NCI-H526 (cell line): ENCODE measurements around the gene SMARCB1.
"Not testable (repeated sequence)": the region's sequence is repeated elsewhere in the genome, so short reads cannot be mapped to it uniquely, and the experiment has no call there.

ENCODE experiments used
- DNase-seq, 2 experiments: peaks; one replicate each; lab custom pipeline; 2025; lab: John Stamatoyannopoulos, UW

The SMARCB1 gene

DNA sequence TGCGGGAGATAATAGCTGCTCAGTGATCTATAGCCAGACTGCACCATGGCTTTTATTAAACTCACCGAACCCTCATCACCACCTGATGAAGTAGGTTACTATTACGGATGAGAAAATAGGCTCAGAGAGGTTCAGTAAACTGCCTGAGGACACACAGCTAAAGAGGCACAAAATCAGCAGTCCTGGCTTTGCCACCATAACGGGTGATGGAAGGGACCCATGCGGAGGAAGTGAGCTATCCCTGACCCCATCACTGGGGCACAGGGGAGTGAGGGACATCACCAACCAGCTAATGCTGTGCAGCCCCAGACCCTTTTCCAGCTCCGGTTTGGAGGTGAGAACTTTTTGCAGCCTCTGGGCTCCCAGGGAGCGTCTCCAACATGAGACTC lies 59.3 kb downstream of the SMARCB1 start:
- no peak for DNase-seq

DNA sequence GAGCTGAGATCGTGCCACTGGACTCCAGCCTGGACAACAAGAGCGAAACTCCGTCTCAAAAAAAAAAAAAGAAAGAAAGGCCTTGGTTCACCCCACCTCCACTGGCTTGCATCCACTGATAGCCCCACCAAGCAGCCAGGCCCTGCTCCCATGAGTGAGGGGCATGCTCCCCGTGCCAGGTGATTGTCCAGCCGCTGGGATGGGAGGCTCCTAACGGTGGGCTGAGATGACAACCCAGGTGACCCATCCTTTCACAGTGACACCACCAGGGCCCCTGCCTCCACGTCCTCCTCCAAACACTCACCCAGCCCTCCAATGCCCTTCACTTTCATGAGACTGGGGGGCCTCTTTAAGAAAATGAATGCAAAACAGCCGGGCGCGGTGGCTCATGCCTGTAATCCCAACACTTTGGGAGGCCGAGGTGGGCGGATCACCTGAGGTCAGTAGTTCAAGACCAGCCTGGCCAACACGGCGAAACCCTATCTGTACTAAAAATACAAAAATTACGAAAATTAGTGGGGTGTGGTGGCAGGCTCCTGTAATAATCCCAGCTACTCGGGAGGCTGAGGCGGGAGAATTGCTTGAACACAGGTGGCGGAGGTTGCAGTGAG lies 60.6 kb downstream of the SMARCB1 start:
- DNase-seq: no peak

DNA sequence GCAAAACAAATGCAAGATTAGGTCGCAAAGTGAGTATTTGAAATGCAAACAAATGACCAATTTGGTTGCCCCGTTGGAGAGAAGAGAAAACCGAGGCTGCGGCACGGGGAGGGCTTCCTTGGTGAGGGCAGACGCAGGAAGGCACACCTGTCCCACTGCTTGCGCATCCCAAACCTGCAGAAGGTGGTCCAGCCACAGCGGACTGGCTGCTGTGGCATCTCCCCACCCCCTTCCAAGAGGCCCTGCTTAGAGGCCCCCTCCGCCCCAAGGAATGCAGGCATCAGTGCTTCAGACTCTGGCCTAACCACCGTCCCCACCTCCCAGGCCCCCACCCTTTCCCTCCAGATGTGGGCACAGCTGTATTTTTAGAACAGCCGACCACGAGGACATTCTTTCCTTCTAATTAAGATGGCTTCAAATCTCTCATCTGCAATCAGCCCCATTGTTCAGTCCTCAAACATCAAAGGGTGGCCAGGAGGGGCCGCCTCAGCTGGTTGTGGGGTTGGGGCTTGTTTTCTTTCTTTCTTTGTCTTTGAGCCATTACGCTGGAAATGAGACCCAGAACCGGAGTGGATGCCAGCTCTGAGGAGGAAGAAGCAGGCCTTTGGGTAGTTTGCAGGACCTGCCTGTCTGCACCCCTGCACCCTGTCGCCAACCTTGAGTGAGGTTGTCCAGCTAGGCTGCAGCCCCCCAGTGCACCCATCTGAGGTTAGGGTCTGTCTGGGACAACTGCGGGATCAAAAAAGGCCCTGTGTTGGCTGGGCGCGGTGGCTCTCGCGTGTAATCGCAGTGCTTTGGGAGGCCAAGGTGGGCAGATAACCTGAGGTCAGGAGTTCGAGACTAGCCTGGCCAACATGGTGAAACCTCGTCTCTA lies 61.5 kb downstream of the SMARCB1 start:
- no peak for DNase-seq

DNA sequence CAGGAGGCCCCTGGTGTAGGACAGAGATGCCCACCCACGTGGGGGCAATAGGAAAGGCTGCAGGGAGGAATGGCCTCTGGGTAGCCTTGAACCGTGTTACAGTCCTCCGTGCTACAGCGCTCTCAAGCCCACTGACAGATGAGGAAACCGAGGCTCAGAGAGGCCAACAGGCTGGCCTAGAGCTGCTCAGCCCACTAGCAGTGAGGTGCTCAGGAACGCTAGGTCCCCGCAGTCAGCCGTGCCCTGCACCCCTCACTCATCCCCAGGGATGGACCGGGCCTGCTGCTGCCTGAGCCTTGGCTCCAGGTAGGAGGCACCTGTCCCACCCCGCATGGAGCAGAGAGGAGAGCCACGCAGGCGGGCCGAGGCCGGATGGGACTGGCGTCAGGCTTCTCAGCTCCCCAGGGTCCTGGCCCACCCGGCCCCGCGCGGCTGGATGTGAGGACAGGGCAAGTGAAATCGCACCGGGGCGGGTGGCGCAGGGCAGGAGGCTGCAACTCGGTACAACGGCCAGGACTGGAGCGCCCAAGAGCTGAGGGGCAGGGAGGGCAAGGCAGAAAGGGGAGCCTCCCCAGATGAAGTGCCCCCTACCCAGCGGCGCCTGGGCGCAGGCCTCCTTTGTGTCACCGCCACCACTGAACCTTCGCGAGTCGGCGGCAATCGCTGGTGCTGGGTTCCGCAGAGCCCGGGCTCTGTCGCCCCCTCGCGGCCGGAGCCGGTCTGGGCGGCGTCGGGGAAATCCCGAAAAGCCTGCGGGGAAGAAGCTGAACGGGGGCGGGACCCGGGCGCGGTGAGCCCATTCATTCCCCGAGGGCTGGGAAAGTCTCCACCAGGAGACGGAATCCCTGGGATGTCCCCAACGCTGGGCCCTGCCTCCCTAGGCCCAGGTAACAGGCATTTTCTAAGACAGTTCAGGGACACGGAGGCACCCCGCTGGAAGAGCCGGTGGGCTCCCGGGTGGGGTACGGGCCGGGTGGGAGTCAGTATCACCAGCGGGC lies 62.5 kb downstream of the SMARCB1 start:
- DNase-seq: peak; percentile 8 to 78

DNA sequence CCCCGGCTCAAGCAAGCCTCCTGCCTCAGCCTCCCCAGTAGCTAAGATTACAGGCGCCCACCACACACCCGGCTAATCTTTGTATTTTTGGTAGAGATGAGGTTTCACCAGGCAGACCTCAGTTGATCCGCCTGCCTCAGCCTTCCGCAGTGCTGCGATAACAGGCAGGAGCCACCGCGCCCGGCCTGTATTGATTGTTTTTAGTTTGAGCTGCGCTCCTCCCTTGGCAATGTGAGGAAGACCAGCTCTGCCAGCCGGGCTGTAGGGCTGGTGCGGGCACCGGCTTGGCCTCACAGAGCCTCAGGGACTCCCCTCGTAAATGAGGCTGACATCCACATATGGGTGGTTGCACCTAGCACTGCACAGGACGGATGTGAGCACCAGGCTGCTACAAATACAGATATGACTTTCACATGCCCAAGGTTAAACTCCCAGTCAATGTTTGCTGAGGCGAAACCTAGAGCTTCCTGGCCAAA lies 63.4 kb downstream of the SMARCB1 start:
- no peak for DNase-seq

DNA sequence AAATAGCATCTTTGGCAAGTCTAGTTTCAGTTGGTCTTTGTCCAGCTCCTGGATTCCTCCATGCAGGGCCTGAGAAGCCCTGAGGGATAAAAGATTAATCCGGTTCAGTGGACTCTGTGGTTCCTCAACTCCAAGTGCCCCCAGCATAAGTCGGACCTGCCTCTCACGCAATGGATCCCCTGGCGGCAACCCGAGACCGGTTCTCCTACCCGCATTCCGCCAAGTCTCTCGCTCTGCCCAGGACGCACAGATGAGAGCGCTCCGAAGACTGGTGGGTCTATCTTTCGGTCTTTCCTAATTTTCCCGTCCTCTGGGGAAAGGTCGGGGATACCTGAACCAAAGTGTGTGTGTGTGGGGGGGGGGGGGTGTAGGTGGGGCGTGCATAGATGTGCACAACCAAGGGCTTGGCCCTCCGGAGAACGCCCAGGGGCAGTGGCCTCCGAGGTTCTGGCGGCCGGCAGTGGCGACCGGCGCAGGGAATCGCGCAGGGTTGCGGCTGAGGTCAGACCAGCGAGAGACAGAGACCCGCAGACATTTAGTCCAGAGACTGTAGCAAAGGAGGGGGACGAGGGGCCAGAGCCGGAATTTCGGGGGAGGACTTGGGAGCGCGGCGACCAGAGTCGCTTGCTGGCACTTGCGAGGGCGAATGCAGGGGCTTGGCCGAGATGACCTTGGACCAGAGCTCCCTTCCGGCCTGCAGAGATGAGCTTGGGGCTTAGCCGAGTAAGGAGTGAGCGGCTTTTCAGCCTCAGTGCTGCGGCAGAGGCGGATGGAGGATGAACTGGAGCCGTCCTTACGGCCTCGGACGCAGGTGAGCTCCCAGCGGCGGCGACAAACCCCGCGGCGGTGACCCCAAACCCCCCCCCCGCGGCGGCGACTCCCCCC lies 70.2 kb downstream of the SMARCB1 start:
- DNase-seq: peak; percentile 44 to 63

DNA sequence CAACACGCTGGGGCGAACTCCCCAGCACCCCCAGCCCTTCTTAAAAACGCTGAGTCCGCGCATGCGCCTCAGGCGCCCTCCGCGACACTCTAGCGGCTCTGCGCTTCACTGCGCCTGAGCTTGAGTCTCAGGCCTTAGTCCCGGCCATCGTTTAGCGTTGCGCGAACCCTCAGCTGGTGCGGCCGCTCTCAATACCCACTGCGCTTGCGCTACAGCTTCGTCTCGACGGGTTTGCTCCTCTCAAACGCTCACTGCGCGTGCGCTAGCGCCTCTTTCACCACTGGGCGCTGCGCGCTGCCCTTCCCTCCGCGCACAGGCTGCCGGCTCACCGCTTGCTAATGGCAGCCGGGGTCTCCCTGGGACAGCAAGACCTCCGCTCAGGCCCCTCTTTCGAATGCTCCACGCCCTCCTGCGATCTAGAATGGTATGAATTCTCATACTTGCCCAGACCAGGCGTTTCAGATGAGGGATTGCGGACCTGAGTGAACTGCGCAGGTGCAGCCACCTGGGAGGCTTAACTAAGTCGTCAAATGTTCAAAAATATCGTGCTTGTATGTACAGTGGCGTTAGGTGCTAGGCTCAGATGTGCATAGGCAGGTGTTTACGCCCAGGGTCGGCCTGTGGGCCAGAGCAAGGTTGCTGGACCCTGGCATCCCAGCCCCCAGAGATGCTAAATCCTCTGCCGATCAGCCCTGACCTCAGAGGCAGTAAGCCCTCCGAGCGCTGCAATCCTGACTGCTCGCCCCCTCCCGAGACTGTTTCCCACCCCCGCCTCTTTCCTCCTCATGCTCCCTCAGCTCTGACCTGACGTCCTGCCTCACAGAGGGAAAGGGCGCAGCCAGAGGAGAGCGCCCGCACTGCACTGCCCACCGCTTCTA lies 71.1 kb downstream of the SMARCB1 start, which contains the start of gene SLC2A11:
Gene SLC2A11, plus strand, starts transcription at position 270 of the 878 bp plus-strand sequence. Its CDS starts 125 bp downstream, at position 395.
- peak; percentile 87 to 97 for DNase-seq

DNA sequence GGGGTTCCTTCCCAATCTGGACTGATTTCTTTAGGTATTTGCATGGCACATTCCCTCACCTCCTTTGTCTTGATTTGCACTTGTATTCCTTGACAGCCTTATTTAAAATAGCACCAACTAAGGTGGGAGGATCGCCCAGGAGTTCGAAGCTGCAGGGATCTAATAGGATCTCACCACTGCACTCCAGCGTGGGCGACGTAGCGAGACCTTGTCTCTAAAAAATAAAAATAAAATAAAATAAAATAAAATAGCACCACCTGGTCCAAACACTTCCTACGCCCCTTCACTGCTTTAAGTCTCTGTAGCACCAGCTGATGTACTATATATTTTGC lies 71.7 kb downstream of the SMARCB1 start:
- no peak for DNase-seq

DNA sequence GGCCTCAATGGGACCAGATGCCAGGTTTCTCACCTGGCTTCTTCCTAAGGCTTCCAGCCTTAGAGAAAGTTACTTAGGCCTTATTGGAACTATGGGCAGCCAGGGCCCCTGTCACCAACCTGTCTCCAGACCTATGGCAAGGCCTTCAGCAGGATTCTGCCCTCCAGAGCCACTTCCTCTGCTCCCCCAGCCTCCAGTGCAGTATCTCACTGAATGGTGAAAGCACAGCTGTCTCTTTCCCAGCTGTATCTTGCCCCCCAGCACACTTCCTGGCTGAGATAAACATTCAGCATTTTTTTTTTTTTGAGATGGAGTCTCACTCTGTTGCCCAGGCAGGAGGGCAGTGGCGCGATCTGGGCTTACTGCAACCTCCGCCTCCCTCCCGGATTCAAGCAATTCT lies 72.4 kb downstream of the SMARCB1 start:
- DNase-seq: no peak

DNA sequence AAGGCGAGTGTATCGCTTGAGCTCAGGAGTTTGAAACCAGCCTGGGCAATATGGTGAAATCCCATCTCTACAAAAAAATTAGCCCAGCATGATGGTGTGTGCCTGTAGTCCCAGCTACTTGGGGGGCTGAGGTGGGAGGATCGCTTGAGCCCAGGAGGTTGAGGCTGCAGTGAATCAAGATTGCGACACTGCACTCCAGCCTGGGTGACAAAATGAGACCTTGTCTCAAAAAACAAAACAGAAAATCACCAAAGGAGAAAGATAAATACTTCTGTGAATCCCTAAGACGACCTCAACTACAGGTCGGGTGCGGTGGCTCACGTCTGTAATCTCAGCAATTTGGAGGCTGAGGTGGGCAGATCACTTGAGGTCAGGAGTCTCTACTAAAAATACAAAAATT lies 73.4 kb downstream of the SMARCB1 start:
- DNase-seq: not testable (repeated sequence)

DNA sequence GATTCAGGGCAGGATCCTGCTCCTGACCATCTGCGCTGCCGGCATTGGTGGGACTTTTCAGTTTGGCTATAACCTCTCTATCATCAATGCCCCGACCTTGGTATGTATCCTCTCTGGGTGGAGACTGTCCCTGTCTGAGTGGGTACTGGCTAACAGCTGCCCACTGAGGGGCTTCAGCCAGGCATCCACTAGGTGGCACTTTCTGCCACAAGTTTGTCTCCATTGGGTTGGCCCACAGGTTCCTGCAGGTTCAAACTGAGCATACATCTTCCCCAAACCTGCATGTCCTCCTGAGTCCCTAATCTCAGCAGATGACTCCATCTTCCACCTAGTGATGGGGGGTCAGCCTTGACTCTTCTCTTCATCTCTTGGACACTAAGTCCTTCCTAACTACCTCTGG lies 75.3 kb downstream of the SMARCB1 start:
- DNase-seq: peak; percentile 30 to 62

DNA sequence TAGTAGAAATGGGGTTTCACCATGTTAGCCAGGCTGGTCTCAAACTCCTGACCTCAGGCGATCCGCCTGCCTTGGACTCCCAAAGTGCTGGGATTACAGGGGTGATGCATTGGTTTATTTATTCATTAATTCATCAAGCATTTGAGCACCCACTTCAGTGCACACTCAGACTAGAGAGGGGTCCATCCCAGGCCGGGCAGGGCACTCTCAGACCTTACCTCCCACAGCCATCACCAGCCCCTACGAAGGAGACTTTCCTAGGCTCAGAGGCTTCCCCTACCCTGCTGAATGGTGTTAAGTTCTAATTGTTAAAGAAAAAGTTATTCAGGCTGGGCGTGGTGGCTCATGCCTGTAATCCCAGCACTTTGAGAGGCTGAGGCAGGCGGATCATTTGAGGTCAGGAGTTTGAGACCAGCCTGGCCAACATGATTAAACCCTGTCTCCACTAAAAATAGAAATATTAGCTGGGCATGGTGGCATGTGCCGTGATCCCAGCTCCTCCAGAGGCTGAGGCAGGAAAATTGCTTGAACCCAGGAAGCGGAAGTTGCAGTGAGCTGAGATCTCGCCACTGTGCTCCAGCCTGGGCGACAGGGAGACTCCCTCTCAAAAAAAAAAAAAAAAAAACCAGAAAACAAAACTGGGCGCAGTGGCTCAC lies 77.9 kb downstream of the SMARCB1 start:
- not testable (repeated sequence) for DNase-seq

DNA sequence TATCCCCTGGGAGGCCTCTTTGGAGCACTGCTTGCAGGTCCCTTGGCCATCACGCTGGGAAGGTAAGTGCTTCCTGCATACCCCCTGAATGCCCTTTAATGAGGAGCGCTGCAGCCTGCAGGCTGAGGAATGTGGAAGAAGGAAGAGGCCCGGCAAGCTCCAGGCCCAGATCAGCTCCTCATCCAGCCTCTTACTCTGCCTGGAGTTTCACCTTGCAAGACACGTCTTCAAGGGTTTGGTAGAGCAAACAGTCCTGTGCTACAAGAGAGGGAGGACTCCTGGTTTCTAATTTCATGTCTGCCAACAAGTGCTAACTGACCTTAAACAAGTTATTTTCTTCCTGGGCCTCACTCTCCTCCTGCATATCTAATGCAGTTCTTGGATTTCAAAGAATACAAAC lies 81.8 kb downstream of the SMARCB1 start:
- DNase-seq: no peak

DNA sequence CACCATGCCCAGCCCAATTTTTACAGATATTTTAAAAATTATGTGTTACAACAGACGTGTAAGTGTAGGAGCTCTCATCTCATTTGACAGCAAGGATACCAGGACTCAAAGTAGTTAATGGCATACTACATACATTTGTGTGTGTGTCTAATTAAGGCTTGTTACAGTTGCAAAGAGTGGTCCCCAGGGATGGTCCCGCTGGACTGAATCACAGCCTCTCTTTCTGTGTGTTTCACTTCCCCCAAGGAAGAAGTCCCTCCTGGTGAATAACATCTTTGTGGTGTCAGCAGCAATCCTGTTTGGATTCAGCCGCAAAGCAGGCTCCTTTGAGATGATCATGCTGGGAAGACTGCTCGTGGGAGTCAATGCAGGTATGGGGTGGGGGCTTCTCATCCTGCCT lies 88.1 kb downstream of the SMARCB1 start:
- no peak for DNase-seq

DNA sequence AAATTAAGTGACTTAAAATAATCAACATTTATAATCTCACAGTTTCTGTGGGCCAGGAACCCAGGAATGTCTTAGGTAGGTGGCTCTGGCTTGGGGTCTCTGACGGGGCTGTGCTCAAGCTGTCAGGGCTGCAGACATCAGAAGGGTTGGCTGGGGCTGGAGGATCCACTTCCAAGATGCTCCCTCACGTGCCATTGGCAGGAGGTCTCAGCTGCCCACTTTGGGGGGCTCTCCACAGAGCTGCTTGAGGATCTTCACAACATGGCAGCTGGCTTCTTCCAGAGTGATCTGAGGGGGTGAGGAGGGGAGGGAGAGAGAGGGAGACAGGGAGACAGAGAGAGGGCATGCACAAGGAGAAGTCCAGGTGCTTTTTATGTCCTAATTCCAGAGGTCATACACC lies 89.0 kb downstream of the SMARCB1 start:
- no peak for DNase-seq

DNA sequence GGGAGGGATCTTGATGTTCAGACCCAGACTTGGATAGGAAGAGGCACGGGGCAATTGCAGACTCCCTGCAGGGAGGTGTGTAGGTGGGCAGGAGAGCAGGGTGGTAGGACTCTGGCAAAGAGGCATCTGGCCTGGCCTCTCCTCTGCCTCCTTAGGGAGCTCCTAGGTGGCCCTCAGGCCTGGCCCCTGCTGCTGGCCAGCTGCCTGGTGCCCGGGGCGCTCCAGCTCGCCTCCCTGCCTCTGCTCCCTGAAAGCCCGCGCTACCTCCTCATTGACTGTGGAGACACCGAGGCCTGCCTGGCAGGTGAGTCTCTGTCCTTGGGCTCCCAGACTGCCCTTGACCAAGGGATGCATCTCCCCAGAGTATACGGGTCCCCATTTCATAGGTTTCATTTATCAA lies 90.8 kb downstream of the SMARCB1 start:
- DNase-seq: no peak

DNA sequence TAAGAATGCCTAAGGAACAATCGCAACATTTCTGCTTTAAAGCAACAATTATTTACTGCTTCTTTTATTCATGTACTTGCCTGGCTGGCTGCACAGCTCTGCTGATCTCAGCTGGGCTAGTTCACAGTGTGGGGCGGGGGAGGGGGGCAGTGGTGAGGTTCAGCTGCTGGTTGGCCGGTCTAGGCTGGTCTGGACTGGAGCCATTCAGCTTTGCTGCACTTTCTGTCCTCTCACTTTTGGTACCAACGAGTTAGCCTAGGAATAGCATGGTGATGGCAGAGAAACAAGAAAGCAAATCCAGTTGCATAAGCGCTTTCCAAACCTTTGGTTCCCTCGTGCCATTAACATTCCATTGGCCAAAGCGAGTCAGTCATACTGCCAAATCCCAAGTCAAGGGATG lies 91.5 kb downstream of the SMARCB1 start:
- DNase-seq: no peak

DNA sequence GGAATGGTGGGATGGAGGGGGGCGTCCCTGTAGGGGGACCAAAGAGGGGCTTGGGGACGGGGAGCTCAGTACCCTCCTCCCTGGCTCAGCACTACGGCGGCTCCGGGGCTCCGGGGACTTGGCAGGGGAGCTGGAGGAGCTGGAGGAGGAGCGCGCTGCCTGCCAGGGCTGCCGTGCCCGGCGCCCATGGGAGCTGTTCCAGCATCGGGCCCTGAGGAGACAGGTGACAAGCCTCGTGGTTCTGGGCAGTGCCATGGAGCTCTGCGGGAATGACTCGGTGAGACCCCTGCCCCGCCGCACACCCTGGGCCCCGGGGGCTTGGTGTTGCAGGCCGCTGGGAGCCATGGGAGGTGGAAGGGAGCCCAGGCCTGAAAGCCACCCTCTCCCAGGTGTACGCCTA lies 95.6 kb downstream of the SMARCB1 start:
- no peak for DNase-seq

DNA sequence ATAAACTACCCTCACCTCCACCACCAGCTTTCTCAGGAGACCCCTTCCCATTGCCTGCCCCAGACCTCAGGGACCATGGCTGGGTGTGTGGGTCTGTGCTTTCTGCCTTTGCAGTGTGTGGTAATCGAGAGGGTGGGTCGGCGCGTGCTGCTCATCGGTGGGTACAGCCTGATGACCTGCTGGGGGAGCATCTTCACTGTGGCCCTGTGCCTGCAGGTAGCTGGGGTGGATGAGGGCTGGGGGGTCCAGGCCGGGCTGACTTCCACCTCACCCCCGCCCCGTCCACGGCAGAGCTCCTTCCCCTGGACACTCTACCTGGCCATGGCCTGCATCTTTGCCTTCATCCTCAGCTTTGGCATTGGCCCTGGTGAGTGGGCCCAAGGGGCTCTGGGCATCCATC lies 96.9 kb downstream of the SMARCB1 start:
- DNase-seq: no peak

DNA sequence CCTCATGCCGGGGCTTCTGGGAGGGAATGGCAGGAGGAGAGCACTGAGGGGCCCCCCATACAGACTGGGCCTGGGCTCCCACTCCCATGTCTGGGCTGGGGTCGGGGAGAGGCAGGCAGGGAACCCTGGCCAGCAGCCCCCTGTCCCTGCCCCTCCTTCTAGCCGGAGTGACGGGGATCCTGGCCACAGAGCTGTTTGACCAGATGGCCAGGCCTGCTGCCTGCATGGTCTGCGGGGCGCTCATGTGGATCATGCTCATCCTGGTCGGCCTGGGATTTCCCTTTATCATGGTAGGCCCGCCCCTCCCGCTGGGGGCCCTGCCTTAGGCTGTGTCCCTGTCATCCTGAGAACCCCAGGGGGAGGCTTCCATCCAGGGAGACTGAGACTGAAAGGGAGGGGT lies 97.4 kb downstream of the SMARCB1 start:
- DNase-seq: no peak
